Hippocampal formation (tissue), 2 donors: Measurements from ENCODE around the gene MICAL2.

Experiments used
- DNase-seq, 2 donors: peaks; one replicate each; lab custom pipeline; 2025; lab: John Stamatoyannopoulos, UW

Gene MICAL2

GRCh38 chr11:12272821-12273617, 162.6 kb downstream of the MICAL2 start:
- no peak for DNase-seq

- DNase-seq, result no peak
These were observed 163.2 kb downstream of the MICAL2 start for GRCh38 chr11:12273618-12273995.

GRCh38 chr11:12274056-12274455, 163.7 kb downstream of the MICAL2 start:
- no peak for DNase-seq

GRCh38 chr11:12274558-12275197, 164.3 kb downstream of the MICAL2 start:
- no peak for DNase-seq

GRCh38 chr11:12275818-12276217, 165.4 kb downstream of the MICAL2 start:
- no peak for DNase-seq

- no peak for DNase-seq
These were observed 166.0 kb downstream of the MICAL2 start for GRCh38 chr11:12276356-12276755.

- DNase-seq, result no peak
These were observed 166.6 kb downstream of the MICAL2 start for GRCh38 chr11:12276831-12277475.

GRCh38 chr11:12278766-12279671, 168.6 kb downstream of the MICAL2 start:
- no peak for DNase-seq

GRCh38 chr11:12279672-12280108, 169.3 kb downstream of the MICAL2 start:
- DNase-seq, result no peak

GRCh38 chr11:12280199-12280837, 169.9 kb downstream of the MICAL2 start:
- DNase-seq, result no peak

GRCh38 chr11:12280838-12281565, 170.6 kb downstream of the MICAL2 start:
- no peak for DNase-seq

- DNase-seq, result peak; percentile 74 to 78
These were observed 171.4 kb downstream of the MICAL2 start for GRCh38 chr11:12281571-12282478.

- DNase-seq, result no peak
These were observed 172.3 kb downstream of the MICAL2 start for GRCh38 chr11:12282676-12283075.

- no peak for DNase-seq
These were observed 174.1 kb downstream of the MICAL2 start for GRCh38 chr11:12284316-12285050.

GRCh38 chr11:12285106-12285505, 174.7 kb downstream of the MICAL2 start:
- DNase-seq, result no peak

- DNase-seq, result no peak
These were observed 175.4 kb downstream of the MICAL2 start for GRCh38 chr11:12285811-12286222.

- no peak for DNase-seq
These were observed 176.2 kb downstream of the MICAL2 start for GRCh38 chr11:12286606-12287005.

GRCh38 chr11:12287009-12287373, 176.6 kb downstream of the MICAL2 start:
- DNase-seq, result no peak
